GM12878 (cell line): Measurements from ENCODE around the gene USP25. TPM values are rescaled to one million over a fixed set of nuclear protein-coding genes. Genes with fewer than 3 reads are reported as not detected.

Experiments used
- ATAC-seq: fragments of 200-7000 bp; cut with Tn5 transposase; 3 replicates; pipeline ENCODE4 v1.9.1; 2020; ENCODE audit warnings: mild to moderate bottlenecking, moderate library complexity
- BruUV-seq: library from RNA; stranded (reverse); fragments of 400-500 nt; replicated peaks from 2 replicates; lab custom pipeline; 2021; lab: Mats Ljungman, UMichigan
- CTCF ChIA-PET: fragments of 300-600 bp; sonication (Branson Sonifier 250); formaldehyde crosslinking; extraction: SDS; loops from one replicate; lab custom pipeline; 2021; ENCODE audit warnings: inconsistent platforms; lab: Yijun Ruan, JAX
- POLR2A ChIA-PET: fragments of 350-600 bp; formaldehyde crosslinking; extraction: SDS; loops from one replicate; lab custom pipeline; 2021; ENCODE audit warnings: inconsistent platforms; lab: Charles Lee
- RAD21 ChIA-PET: fragments of 300-600 bp; sonication (Branson Sonifier 250); formaldehyde crosslinking; loops from one replicate; lab custom pipeline; 2023; ENCODE audit warnings: antibody characterized with exemption; ENCODE audit not compliant: unreplicated experiment; lab: Charles Lee
- SMC1A ChIA-PET: fragments of 300-600 bp; sonication (Branson Sonifier 250); formaldehyde crosslinking; loops from one replicate; lab custom pipeline; 2023; ENCODE audit not compliant: unreplicated experiment, uncharacterized antibody; lab: Charles Lee
- DNase-seq: peaks from one replicate; pipeline ENCODE4 v3.0.0-alpha.2; 2011; ENCODE audit warnings: low read depth, low spot score
- FAIRE-seq: peaks from 3 replicates; lab custom pipeline; 2011; peaks lifted over from hg19 to GRCh38; lab: Jason Lieb, UNC
- H2AFZ ChIP-seq: 2 replicates; pipeline ENCODE4 v1.6.0; 2011; ENCODE audit warnings: low read depth, low read length, control low read depth; ENCODE audit not compliant: control insufficient read depth
- H3K27ac ChIP-seq: 2 replicates; pipeline ENCODE4 v1.5.1; 2011; ENCODE audit warnings: control low read depth; ENCODE audit not compliant: control insufficient read depth, insufficient read depth
- H3K27me3 ChIP-seq, 2 experiments: replicated peaks in 1 of 2; 2 replicates each; pipeline versions ENCODE4 v1.6.0 to v1.6.1; 2011; ENCODE audit warnings: low read length in 1 of 2; ENCODE audit not compliant: control insufficient read depth in 2 of 2, insufficient read depth in 2 of 2
- H3K36me3 ChIP-seq, 2 experiments: 2 replicates each; pipeline ENCODE4 v1.5.1; 2011; ENCODE audit warnings: low read length in 1 of 2; ENCODE audit not compliant: control insufficient read depth in 2 of 2, insufficient read depth in 2 of 2
- H3K4me1 ChIP-seq: 2 replicates; pipeline ENCODE4 v1.6.1; 2011; ENCODE audit warnings: mild to moderate bottlenecking, low read length, moderate library complexity, mixed read lengths; ENCODE audit not compliant: control insufficient read depth, insufficient read depth
- H3K4me2 ChIP-seq: 2 replicates; pipeline ENCODE4 v1.6.0; 2011; ENCODE audit warnings: control low read depth; ENCODE audit not compliant: control insufficient read depth, insufficient read depth
- H3K4me3 ChIP-seq: fragments of 200-600 bp; sonication (generic); 2 replicates; pipeline ENCODE4 v1.5.1; 2016
- H3K79me2 ChIP-seq: 2 replicates; pipeline ENCODE4 v1.6.0; 2011; ENCODE audit warnings: low read length; ENCODE audit not compliant: control insufficient read depth, insufficient read depth
- H3K9ac ChIP-seq: 2 replicates; pipeline ENCODE4 v1.8.0; 2011; ENCODE audit warnings: low read length, control low read depth, mixed read lengths; ENCODE audit not compliant: control insufficient read depth, insufficient read depth
- H3K9me3 ChIP-seq: replicated peaks from 3 replicates; pipeline ENCODE4 v1.5.1; 2011; ENCODE audit warnings: mild to moderate bottlenecking, low read length; ENCODE audit not compliant: control insufficient read depth, insufficient read depth
- H4K20me1 ChIP-seq: 2 replicates; pipeline ENCODE4 v1.6.0; 2011; ENCODE audit not compliant: control insufficient read depth, insufficient read depth
- BCL11A ChIP-seq: IDR thresholded peaks from 2 replicates; pipeline ENCODE4 v1.6.1; 2011; ENCODE audit warnings: low read depth, low read length
- BRCA1 ChIP-seq: IDR thresholded peaks from 2 replicates; pipeline ENCODE4 v1.6.1; 2011; ENCODE audit warnings: low read depth, low read length, improper control_type of control experiment
- CBFB ChIP-seq: IDR thresholded peaks from 2 replicates; pipeline ENCODE4 v1.6.1; 2016; ENCODE audit warnings: antibody characterized with exemption, low read depth
- CBX5 ChIP-seq: sonication (generic); IDR thresholded peaks from 2 replicates; pipeline ENCODE4 v1.6.1; 2016; ENCODE audit warnings: low read depth, moderate library complexity, mild to moderate bottlenecking, inconsistent platforms
- IKZF2 ChIP-seq, 2 experiments: fragments of 450-650 bp; IDR thresholded peaks; 2 replicates each; pipeline ENCODE4 v1.6.1; 2017; ENCODE audit warnings: mild to moderate bottlenecking in 2 of 2, moderate library complexity in 2 of 2
- IRF5 ChIP-seq: fragments of 450-650 bp; IDR thresholded peaks from 2 replicates; pipeline ENCODE4 v1.6.1; 2017; ENCODE audit warnings: borderline replicate concordance
- MEF2B ChIP-seq: fragments of 450-650 bp; IDR thresholded peaks from 2 replicates; pipeline ENCODE4 v1.6.1; 2018; ENCODE audit warnings: mild to moderate bottlenecking, moderate library complexity; ENCODE audit not compliant: partially characterized antibody, poor library complexity, severe bottlenecking
- PAX5 ChIP-seq: IDR thresholded peaks from 2 replicates; pipeline ENCODE4 v1.6.1; 2011; ENCODE audit warnings: low read depth, low read length, borderline replicate concordance
- RAD21 ChIP-seq: IDR thresholded peaks from 2 replicates; pipeline ENCODE4 v1.6.1; 2011; ENCODE audit warnings: mild to moderate bottlenecking, low read depth, low read length, moderate library complexity; ENCODE audit not compliant: insufficient read depth
- RB1 ChIP-seq: fragments of 450-650 bp; formaldehyde crosslinking; IDR thresholded peaks from 2 replicates; pipeline ENCODE4 v1.6.1; 2017; ENCODE audit warnings: mild to moderate bottlenecking, borderline replicate concordance
- RBBP5 ChIP-seq: fragments of 200-600 bp; sonication (generic); conservative IDR thresholded peaks from 2 replicates; pipeline ENCODE4 v1.6.1; 2016
- SMARCA5 ChIP-seq: fragments of 450-650 bp; IDR thresholded peaks from 2 replicates; pipeline ENCODE4 v1.6.1; 2017; ENCODE audit warnings: mild to moderate bottlenecking
- SUPT20H ChIP-seq: IDR thresholded peaks from 2 replicates; pipeline ENCODE4 v1.6.1; 2011; ENCODE audit warnings: low read depth, mild to moderate bottlenecking, low read length, moderate library complexity, borderline replicate concordance; ENCODE audit not compliant: control insufficient read depth
- WGBS: methylation state at CpG from one replicate; pipeline ENCODE4 v1.1.6; 2016; ENCODE audit warnings: low lambda C conversion rate; ENCODE audit not compliant: insufficient replicate concordance, insufficient coverage; ENCODE audit errors: missing lambda C conversion rate; 5-methylcytosine and 5-hydroxymethylcytosine counted together
- in situ Hi-C: fragments of 300-500 bp; cut with MboI; formaldehyde crosslinking; loops from 9 replicates; pipeline ENCODE4 v1.14.3; 2018; ENCODE audit warnings: mixed read lengths
- intact Hi-C: fragments of 100-400 bp; cut with micrococcal nuclease; formaldehyde crosslinking; loops from one replicate; pipeline ENCODE4 v1.14.2; 2022; ENCODE audit not compliant: unreplicated experiment
- polyA plus RNA-seq, 11 experiments: library from polyadenylated mRNA; depleted of rRNA in 4 of 11; unstranded in 6 of 11; stranded (reverse) in 5 of 11; fragments of >200 nt; fragmentation: Nextera tagmentation in 4 of 11; fragmentation: Illumina TruSeq in 1 of 11; extraction: Ambion mirVana in 4 of 11; extraction: Trizol in 1 of 11; gene quantifications; 1 replicate in 1 of 11; 2 replicates in 10 of 11; pipeline versions ENCODE4 v1.2.1 to v1.2.3, GENCODE V29; 2011 to 2016; ENCODE audit warnings: inconsistent platforms in 2 of 11, missing spikeins in 2 of 11, low read depth in 1 of 11
- total RNA-seq, 4 experiments: library from RNA; depleted of rRNA in 3 of 4; stranded (reverse); fragments of >200 nt in 3 of 4; fragmentation: Illumina TruSeq in 1 of 4; extraction: Trizol in 1 of 4; gene quantifications; 2 replicates each; pipeline versions ENCODE4 v1.2.1 to v1.2.3, GENCODE V29; 2013 to 2021
- TF ChIP-seq, protein P1 (sequence below): IDR thresholded peaks from 2 replicates; pipeline ENCODE4 v1.6.1; 2012; ENCODE audit warnings: low read length, inconsistent platforms

The USP25 gene
- total and polyA plus RNA-seq, 10 of the 15 experiments (the other 5 are each of a cell fraction or from before 2014, with no cell fraction given), result 1.5 to 31.3 (median 23.4) TPM

GRCh38 chr21:15928196-15928595 lies 198.4 kb downstream of the USP25 start:
- RAD21 ChIA-PET, result no interaction called here
- no peak for DNase-seq
- Histone ChIP-seq H4K20me1 (no peaks in the 10 kb centered on the region), H3K4me3 (no peak overlapping the region), H3K36me3 (no peaks in the 10 kb centered on the region), H3K79me2 (no peaks in the 10 kb centered on the region), H2AFZ (no peak overlapping the region), H3K4me2 (no peak overlapping the region), H3K27ac (no peak overlapping the region), H3K4me1 (no peaks in the 10 kb centered on the region), H3K9ac (no peak overlapping the region)
- SMC1A ChIA-PET, result no interaction called here
- intact Hi-C loops, result no loop called here
- BruUV-seq, result no TSS peak
- in situ Hi-C loops, result no loop called here
- TF ChIP-seq PAX5 (no peak), RAD21 (no peak), CBX5 (no peak), IRF5 (no peak), SMARCA5 (no peak)
- TF ChIP-seq, all 136 proteins: peak for 0
- ChIA-PET POLR2A (no interaction called here), CTCF (interaction anchor here (0.5 kb wide), 1 partner anchor 629 kb away, joined by 3 read pairs; no protein-coding TSS in a partner anchor)
- no peak for FAIRE-seq
- 6% methylated on average over 2 of the region's 2 CpGs for WGBS
- Histone ChIP-seq H3K9me3 (no peaks in the 10 kb centered on the region; the same call in 2 of the 3 replicates), H3K27me3 (no peaks in the 10 kb centered on the region)
- no peak for ATAC-seq

- RAD21 ChIA-PET, result no interaction called here
- Histone ChIP-seq H3K9ac (no peak overlapping the region), H3K4me3 (no peak overlapping the region), H3K27me3 (no peaks in the 10 kb centered on the region), H3K36me3 (no peaks in the 10 kb centered on the region), H3K27ac (no peak overlapping the region), H3K79me2 (no peaks in the 10 kb centered on the region), H3K4me1 (no peaks in the 10 kb centered on the region), H3K4me2 (no peak overlapping the region), H3K9me3 (no peaks in the 10 kb centered on the region; the same call in 2 of the 3 replicates), H2AFZ (no peak overlapping the region), H4K20me1 (no peaks in the 10 kb centered on the region)
- no TSS peak for BruUV-seq
- DNase-seq (no peak), FAIRE-seq (no peak), ATAC-seq (no peak)
- intact Hi-C loops, result no loop called here
- CTCF ChIA-PET, result no interaction called here
- TF ChIP-seq IKZF2 (IDR thresholded peaks at IDR 0.05), result no peak
- TF ChIP-seq, protein P1, sequence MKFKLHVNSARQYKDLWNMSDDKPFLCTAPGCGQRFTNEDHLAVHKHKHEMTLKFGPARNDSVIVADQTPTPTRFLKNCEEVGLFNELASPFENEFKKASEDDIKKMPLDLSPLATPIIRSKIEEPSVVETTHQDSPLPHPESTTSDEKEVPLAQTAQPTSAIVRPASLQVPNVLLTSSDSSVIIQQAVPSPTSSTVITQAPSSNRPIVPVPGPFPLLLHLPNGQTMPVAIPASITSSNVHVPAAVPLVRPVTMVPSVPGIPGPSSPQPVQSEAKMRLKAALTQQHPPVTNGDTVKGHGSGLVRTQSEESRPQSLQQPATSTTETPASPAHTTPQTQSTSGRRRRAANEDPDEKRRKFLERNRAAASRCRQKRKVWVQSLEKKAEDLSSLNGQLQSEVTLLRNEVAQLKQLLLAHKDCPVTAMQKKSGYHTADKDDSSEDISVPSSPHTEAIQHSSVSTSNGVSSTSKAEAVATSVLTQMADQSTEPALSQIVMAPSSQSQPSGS, result no peak
- TF ChIP-seq CBFB, result no peak
- no peak for TF ChIP-seq BRCA1
- TF ChIP-seq RBBP5, result no peak
- no peak for TF ChIP-seq SUPT20H
- TF ChIP-seq MEF2B, result no peak
- no peak for TF ChIP-seq RB1
- no peak for TF ChIP-seq BCL11A
- SMC1A ChIA-PET, result no interaction called here
- 2% methylated on average over 4 of the region's 4 CpGs for WGBS
- in situ Hi-C loops, result no loop called here
- POLR2A ChIA-PET, result no interaction called here
Measured at GRCh38 chr21:15928686-15929425, 199.1 kb downstream of the USP25 start.
